ENCODE results near the gene CMIP.
"Not testable (repeated sequence)": the region's sequence is repeated elsewhere in the genome, so short reads cannot be mapped to it uniquely, and the experiment has no call there.

The CMIP gene

GRCh38 chr16:81732699-81733098, 288.1 kb downstream of the CMIP start:
- no peak for DNase-seq

GRCh38 chr16:81733295-81733694, 288.7 kb downstream of the CMIP start:
- no peak for DNase-seq

GRCh38 chr16:81734632-81735434, 290.2 kb downstream of the CMIP start:
- DNase-seq = no peak

- peak; percentile 84 for DNase-seq
Observed at GRCh38 chr16:81737885-81738536, 293.4 kb downstream of the CMIP start.

GRCh38 chr16:81738783-81739496, 294.3 kb downstream of the CMIP start:
- DNase-seq = no peak

GRCh38 chr16:81739503-81739902, 294.9 kb downstream of the CMIP start:
- no peak for DNase-seq

GRCh38 chr16:81740169-81740568, 295.6 kb downstream of the CMIP start:
- DNase-seq = no peak

- not testable (repeated sequence) for DNase-seq
Observed at GRCh38 chr16:81741430-81741770, 296.8 kb downstream of the CMIP start.

- no peak for DNase-seq
Observed at GRCh38 chr16:81744385-81744784, 299.8 kb downstream of the CMIP start.

GRCh38 chr16:81744911-81745310, 300.3 kb downstream of the CMIP start:
- no peak for DNase-seq

GRCh38 chr16:81745704-81746558, 301.3 kb downstream of the CMIP start:
- peak; percentile 72 for DNase-seq

GRCh38 chr16:81746566-81746965, 302.0 kb downstream of the CMIP start:
- DNase-seq = no peak

GRCh38 chr16:81748476-81749198, 304.0 kb downstream of the CMIP start:
- no peak for DNase-seq

GRCh38 chr16:81752225-81752875, 307.7 kb downstream of the CMIP start:
- no peak for DNase-seq

- no peak for DNase-seq
Observed at GRCh38 chr16:81752876-81753227, 308.2 kb downstream of the CMIP start.

GRCh38 chr16:81754858-81755257, 310.2 kb downstream of the CMIP start:
- no peak for DNase-seq

GRCh38 chr16:81755915-81756614, 311.5 kb downstream of the CMIP start:
- no peak for DNase-seq

- DNase-seq = no peak
Observed at GRCh38 chr16:81756615-81757356, 312.2 kb downstream of the CMIP start.

GRCh38 chr16:81758376-81758775, 313.8 kb downstream of the CMIP start:
- no peak for DNase-seq

Data from stimulated activated CD4-positive, alpha-beta T cell treated with anti-CD3 and anti-CD28 coated beads, Interleukin-1b, Interleukin-23, amount 100 ng/mL, for 48 hours (primary cell).